NCI-H345 treated with DMSO at 0.1 percent for 48 hours (cell line): Measurements from ENCODE around the gene NEAT1.

Source experiments
- DNase-seq: peaks from one replicate; lab custom pipeline; 2025; ENCODE audit not compliant: unreplicated experiment; lab: John Stamatoyannopoulos, UW

NEAT1 gene

GRCh38 chr11:65478388-65479183 is 56.0 kb downstream of the NEAT1 start:
- DNase-seq = no peak

- DNase-seq = no peak
These were observed 56.9 kb downstream of the NEAT1 start for GRCh38 chr11:65479184-65480145.

DNA sequence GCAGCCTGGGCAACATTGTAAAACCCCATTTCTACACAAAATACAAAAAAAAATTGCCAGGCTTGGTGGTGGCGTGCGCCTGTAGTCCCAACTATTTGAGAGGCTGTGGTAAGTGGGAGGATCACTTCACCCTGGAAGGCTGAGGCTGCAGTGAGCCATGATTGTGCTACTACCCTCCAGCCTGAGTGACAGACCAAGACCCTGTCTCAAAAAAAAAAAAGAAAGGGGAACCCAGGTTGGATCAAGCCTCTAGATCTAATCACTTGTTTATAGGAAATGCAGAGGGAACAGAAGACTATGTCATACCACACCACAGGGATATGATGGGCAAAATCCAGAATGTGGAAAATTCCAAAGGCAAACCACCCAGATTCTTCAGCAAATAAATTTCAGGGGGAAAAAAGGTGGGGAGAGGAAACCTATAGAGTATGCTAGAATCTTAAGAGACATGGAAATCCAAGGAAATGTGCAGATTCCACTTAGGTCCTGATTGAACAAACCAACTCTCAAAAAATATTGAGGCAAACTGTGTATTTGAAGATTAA is 59.8 kb downstream of the NEAT1 start:
- no peak for DNase-seq

DNA sequence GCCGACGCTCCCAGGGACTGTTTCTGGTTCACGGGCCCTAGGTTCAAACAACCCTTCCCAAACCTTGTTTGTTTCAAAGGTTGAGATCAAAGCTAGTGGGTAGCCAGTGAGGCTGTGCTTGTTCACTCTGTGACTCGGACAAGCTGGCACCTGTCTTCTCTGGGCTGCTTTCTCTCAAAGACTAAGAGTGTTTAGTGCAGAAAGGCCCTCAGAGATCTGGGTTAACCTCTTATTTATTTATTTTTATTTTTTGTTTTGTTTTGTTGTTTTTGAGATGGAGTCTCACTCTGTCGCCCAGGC is 63.3 kb downstream of the NEAT1 start:
- DNase-seq = no peak

DNA sequence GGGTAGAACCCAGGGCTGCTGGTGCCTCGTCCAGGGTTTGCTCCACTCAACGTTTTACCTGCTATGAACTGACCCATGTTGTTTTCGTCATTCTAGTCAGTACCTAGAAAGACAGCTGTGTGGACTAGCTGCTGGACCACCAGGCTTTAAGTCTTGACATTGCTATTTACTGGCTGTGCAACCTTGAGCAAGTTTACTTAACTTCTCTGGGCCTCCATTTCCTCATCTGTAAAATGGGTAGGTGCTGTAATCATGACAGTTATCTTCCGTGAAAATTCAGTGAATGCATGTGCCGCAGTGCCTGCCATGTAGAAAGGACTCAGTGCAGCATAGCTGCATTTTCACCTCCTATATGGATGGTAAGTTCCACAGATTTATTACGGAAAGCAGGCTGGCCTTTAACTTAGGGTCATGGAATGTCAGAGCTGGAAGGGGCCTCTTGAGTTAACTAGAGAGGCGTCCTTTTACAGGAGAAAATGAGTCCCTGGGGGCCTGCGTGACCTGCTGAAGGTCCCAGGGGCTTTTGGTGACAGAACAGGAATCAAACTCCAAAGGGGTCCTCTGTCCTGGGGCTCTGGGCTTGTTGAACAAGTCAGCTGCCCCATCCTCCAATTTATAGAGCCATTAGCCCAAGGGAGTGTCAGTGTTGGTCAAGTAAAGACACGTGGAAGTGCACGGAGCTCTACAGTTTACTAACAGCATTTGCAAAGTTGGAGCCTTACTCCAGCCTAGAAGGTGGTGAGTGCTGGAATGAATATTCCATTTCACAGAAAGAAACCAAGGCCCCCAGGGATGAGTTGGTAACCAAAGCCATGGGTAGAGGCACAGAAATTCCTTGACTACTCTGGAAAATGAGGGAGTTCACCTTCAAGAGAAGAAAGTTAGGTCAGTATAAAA is 64.2 kb downstream of the NEAT1 start:
- no peak for DNase-seq

DNA sequence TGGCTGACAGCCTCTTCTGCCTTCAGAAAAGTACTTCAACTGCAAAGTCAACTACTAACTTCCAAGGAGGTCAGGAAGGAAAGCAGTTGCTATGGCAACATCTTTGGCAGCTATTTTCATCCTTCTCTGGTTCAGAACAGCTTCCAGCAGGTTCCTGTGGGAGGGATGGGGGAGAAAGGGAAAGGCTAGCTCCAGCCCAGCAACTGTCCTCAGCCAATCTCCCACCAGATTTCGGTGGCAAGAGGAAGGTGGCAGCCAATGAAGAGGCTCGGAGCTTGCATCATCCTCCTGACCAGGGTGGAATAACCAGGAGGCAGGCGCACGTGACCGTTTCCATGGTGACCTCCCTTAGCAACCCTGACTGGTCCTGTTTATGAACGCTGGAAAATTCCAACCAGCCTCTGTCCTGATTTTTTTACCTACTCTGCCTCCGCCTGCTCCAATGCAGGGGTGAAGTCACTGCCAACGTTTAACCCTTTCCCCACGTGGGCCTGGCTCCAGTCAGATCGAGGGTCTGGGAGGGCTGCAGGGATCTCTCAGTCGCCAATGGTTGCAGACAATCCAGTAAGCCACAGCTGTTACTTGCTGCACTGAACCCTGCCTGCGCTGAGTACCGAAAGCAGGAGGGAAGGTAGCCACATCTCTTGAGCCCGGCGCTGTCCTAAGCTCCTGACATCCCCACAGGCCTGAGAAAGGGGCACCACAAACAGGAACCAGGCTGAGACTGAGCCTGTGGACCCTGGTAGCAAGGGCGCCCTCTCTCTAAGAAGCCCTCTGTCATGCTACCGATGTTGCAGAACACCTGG is 65.1 kb downstream of the NEAT1 start:
- DNase-seq = peak; percentile 98

GRCh38 chr11:65488273-65489034 is 65.9 kb downstream of the NEAT1 start:
- DNase-seq = no peak

DNA sequence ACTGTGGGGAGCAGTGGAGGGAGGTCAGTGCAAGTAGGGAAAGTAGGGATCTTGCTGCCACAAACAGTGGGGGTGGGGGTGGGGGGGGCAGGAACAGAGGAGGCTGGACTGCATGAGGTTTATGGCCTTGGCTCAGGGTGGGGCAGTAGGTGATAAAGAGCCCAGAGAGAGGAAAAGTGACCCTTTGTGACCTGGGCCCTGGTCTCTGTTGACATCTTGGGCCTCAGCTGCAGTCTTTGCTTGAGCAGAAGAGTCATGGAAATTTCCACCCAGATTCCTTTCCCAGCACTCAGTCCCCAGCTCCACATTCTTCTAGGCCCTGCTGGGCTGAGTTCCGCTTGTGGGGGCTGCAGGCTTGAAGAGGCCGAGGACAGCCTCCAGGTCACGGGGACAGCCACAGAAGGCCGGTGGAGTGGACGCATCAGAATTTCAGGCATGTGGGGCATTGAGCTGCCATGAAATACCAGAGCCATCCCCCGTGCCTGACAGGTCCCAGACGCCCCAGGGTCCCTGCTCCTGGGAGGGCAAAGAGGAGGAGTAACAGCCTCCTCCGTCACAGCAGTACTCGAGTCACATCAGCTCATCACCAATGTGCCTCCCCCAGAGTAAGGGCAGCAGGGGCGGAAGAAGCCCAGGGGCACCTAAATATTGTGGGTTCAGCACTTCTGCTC is 66.6 kb downstream of the NEAT1 start:
- no peak for DNase-seq

GRCh38 chr11:65489706-65490320 is 67.2 kb downstream of the NEAT1 start:
- DNase-seq = no peak

DNA sequence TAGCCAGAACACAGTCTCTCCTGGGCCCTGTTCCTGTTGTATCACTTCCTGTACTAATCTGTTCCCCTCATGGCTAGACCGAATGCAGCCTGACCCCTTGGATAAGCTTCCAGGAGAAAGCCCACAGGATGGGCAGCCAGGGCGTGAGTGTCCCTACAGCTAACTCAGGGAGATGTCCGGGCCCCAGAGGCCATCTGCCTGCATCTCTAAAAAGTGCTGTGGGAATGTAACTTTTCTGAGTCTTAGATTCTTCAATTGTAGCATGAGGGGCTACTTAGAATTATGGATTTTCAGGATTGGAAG is 68.5 kb downstream of the NEAT1 start:
- DNase-seq = no peak

- peak; percentile 94 for DNase-seq
These were observed 69.2 kb downstream of the NEAT1 start for GRCh38 chr11:65491614-65492386.

- DNase-seq = no peak
These were observed 69.7 kb downstream of the NEAT1 start for GRCh38 chr11:65492387-65492636.

DNA sequence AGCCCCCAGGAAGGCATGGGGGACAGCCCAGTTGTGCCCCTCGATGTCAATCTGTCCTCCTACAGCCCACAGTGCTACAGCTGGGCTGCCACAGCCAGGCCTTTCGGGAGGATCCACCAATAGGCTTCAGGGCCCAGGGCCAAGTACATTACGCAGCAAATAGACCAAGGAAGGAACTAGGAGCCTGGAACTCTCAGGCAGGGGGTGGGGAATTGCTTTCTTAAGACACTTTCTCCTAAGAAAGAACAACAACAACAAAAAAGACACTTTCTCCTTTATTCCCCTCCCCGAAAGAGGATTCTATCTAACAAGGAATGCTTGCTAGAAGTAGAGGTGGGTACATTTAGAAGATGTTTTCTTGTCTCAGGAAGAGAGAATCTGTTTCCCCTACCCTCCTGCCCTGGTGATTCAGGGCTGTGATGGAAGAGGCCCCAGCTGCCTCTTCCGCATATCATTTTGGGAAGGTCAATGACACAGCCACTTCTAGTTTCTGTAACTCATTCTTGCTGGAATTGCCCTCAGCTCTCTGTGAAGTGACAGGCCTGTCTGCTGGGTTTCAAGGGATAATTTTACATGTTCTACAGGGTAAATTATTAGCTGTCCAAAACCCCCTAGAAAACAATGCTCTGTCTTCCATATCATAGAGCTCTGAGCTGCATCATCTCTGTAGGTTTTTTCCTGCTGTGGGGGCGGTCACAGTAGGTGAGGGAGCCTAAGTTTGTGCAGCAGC is 70.2 kb downstream of the NEAT1 start:
- no peak for DNase-seq

DNA sequence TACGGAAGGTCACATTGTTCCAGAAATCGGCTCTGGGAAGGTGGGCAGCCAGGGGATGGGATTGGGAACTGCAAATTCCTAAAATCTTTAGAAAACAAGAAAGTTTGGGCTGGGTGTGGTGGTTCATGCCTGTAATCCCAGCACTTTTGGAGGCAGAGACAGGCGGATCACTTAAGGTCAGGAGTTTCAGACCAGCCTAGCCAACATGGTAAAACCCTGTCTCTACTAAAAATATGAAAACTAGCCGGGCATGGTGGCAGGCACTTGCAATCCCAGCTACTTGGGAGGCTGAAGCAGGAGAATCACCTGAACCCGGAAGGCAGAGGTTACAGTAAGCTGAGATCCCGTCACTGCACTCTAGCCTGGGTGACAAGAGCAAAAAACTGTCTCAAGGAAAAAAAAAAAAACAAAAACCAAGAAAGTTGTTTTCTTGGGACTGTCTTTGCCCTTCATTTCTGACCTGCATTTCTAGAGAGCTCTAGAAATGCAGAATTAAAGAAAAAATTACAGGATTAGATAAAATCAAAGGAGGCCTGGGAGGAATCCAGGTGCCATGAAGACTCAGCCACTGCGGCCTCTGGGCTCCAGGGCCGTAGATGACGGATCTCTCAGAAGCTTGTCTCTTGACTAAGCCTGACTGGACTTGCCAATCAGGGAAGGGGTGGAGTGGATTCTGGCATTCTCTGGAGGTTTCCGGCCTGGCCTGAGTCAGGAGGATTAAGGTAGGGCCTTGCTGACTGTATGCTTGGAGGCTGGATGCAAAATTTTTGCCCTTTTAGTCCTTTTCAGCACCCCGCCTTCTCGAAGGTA is 71.0 kb downstream of the NEAT1 start:
- DNase-seq = no peak
